Measurements from ENCODE around the gene DAP. TPM values are rescaled to one million over a fixed set of nuclear protein-coding genes. Genes with fewer than 3 reads are reported as not detected.

DAP gene
- total and polyA plus RNA-seq, 12 donors: 14.2 to 52.5 (median 28.0) TPM

- H3K4me3 ChIP-seq: no peak overlapping the region
- 57 to 73% methylated on average over 7 of the region's 7 CpGs for WGBS, 2 donors
- no peaks in the 10 kb centered on the region for H3K9me3 ChIP-seq
- peak overlapping the region in 7 of 10 donors; percentile 21 to 57 (median 43) for H3K27ac ChIP-seq
- peaks cover 0 to 9% (median 0%) of the 10 kb centered on the region in 9 donors for H3K36me3 ChIP-seq
- no peak for TF ChIP-seq CTCF (IDR thresholded peaks at IDR 0.05)
- ATAC-seq (peak in 7 of 8 donors; percentile 27 to 76 (median 62)), DNase-seq (no peak)
- intact Hi-C loops (cut with DNase I): loop anchor here in 6 of 10 donors (5.0 to 10.0 kb wide), 6 partner anchors 52 to 1322 kb away; partner anchors contain the start of gene DAP (in 3 of the 6)
- H3K4me1 ChIP-seq: peaks cover 9 to 48% (median 39%) of the 10 kb centered on the region in 9 donors
- no peaks in the 10 kb centered on the region for H3K27me3 ChIP-seq
Measured at GRCh38 chr5:10702911-10703491, 58.0 kb downstream of the DAP start.

DNA sequence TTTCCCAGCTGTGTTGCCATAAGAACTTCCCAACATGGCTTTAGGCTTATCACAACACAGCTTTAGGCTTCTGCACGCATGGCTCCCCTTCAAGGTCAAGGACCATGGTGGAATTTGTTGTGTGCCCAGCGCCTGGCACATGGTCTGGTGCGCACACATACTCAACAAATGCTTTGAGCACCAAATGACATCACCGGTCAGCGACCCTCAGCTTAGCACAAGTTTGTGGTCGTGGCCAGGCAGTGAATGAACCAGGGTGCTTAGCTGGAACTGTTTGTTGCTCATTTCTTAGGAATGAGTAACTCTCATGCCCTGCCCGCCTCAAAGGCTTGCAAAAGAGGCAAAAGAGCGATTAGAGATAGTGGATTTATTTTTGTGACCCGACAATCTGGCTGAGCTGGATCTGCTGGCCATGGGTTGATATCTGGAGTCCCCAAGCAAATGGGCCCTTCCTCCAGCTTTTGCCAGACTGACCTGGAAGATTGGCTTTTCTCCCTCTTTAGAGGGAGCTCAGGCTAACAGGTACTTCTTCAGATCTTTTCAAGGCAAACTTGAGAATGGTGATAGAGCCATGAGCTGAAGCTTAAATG lies 58.9 kb downstream of the DAP start:
- H3K4me3 ChIP-seq: no peak overlapping the region
- no peaks in the 10 kb centered on the region for H3K9me3 ChIP-seq
- no peaks in the 10 kb centered on the region for H3K27me3 ChIP-seq
- TF ChIP-seq CTCF (IDR thresholded peaks at IDR 0.05): no peak
- WGBS, 2 donors: 67 to 77% methylated on average over 9 of the region's 9 CpGs
- peaks cover 0 to 9% (median 0%) of the 10 kb centered on the region in 9 donors for H3K36me3 ChIP-seq
- H3K27ac ChIP-seq: peak overlapping the region in 7 of 10 donors; percentile 7 to 57 (median 24)
- ATAC-seq (peak in 3 of 8 donors; percentile 20 to 29 (median 29)), DNase-seq (no peak)
- intact Hi-C loops (cut with DNase I): loop anchor here in 6 of 10 donors (5.0 to 10.0 kb wide), 6 partner anchors 53 to 1323 kb away; partner anchors contain the start of gene DAP (in 3 of the 6)
- H3K4me1 ChIP-seq: peaks cover 9 to 48% (median 39%) of the 10 kb centered on the region in 9 donors

- Histone ChIP-seq H3K36me3 (peaks cover 0 to 9% (median 0%) of the 10 kb centered on the region in 9 donors), H3K4me3 (no peak overlapping the region), H3K4me1 (peaks cover 9 to 48% (median 39%) of the 10 kb centered on the region in 9 donors), H3K9me3 (no peaks in the 10 kb centered on the region), H3K27me3 (no peaks in the 10 kb centered on the region), H3K27ac (peak overlapping the region in 7 of 10 donors; percentile 7 to 57 (median 24))
- peak; percentile 47 to 80 (median 76) for TF ChIP-seq CTCF (IDR thresholded peaks at IDR 0.05)
- ATAC-seq (peak in 6 of 8 donors; percentile 28 to 57 (median 39)), DNase-seq (peak in 1 of 2 donors; percentile 60)
- 40 to 60% methylated on average over 6 of the region's 6 CpGs for WGBS, 2 donors
- intact Hi-C loops (cut with DNase I): loop anchor here in 6 of 10 donors (5.0 to 10.0 kb wide), 6 partner anchors 53 to 1323 kb away; partner anchors contain the start of gene DAP (in 3 of the 6)
Measured at GRCh38 chr5:10701567-10702039, 59.4 kb downstream of the DAP start.

DNA sequence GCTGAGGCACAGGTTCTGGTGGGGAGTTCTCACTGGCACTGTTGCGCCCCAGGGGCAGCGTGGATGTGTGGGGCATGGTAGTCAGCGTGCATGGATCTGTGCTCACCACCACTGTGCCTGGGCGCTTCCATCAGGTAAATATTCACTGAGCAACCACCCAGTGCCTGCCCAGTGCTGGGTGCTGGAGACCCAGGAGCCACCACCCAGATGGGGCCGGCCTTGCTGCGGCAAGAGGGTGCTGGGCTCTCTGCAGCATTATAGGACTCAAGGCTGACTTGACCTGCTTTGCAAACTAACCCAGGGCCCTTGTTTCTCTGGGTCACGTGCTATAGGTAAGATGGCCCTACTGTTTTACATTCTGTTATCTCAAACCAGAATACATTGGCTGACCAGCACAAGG lies 60.5 kb downstream of the DAP start:
- H3K9me3 ChIP-seq: no peaks in the 10 kb centered on the region
- peaks cover 9 to 50% (median 44%) of the 10 kb centered on the region in 9 donors for H3K4me1 ChIP-seq
- H3K27ac ChIP-seq: no peak overlapping the region
- H3K36me3 ChIP-seq: peaks cover 0 to 9% (median 0%) of the 10 kb centered on the region in 9 donors
- no peak for DNase-seq
- no peak for TF ChIP-seq CTCF (IDR thresholded peaks at IDR 0.05)
- no peaks in the 10 kb centered on the region for H3K27me3 ChIP-seq
- intact Hi-C loops (cut with DNase I): loop anchor here in 6 of 10 donors (5.0 to 10.0 kb wide), 6 partner anchors 54 to 1324 kb away; partner anchors contain the start of gene DAP (in 3 of the 6)
- ATAC-seq: no peak
- WGBS, 2 donors: 96 to 97% methylated on average over 7 of the region's 7 CpGs
- no peak overlapping the region for H3K4me3 ChIP-seq
